GM21526 (cell line): ENCODE results near the gene MTM1.

ENCODE experiments used
- ATAC-seq: cut with Tn5 transposase; IDR thresholded peaks from one replicate; pipeline ENCODE4 v1.9.1; 2021; ENCODE audit warnings: moderate library complexity; ENCODE audit not compliant: unreplicated experiment, low FRiP score

The MTM1 gene

GRCh38 chrX:150701377-150701776 is 133.0 kb downstream of the MTM1 start:
- ATAC-seq: no peak

GRCh38 chrX:150702966-150703694 is 134.7 kb downstream of the MTM1 start:
- ATAC-seq: no peak

- no peak for ATAC-seq
Observed at GRCh38 chrX:150703695-150703974, 135.2 kb downstream of the MTM1 start.

DNA sequence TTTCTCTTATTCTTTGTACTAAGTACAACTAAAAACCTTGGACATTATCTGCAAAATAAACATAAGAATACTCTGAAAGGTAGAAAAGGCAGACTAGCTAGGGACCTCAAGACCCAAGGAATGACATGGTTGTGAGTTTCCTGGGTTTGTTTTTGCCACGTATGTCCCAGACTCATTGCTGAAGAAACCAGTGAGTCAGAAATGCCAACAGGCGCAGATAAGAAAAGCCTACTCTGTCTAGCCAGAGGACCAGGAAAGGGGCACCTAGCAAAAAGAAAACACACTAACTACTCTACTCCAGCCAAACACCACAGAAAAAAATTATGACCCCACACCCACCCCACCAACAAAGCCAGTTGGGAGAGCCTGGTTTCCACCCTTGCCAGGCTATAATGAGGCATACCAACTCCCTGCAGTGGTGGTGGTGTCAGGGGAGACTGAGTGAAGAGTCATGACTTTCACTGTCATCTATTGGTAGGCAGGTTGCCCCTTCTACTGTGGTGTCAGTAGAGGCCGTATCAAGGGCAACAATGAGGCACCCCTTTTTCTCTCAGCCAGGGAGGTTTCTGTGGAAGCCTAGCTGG is 135.7 kb downstream of the MTM1 start:
- ATAC-seq: no peak

DNA sequence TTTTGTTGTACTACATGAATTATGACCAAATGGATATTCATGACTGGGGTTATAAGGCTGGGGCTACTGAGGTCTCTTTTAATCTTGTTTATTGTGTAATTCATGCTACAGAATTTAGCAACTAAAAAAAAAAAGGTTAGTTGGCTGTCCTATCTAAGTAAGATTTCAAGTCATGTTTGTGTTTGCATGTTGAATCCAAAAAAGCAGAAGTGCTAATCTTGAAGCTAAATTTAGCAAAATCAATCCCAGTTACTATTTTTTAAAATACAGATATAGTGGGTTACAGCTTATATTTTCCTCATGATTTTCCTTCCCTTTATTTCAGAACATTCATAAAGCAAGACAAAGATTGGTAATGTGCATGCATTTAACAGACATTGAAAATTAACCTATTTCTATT is 144.2 kb downstream of the MTM1 start:
- ATAC-seq: no peak

DNA sequence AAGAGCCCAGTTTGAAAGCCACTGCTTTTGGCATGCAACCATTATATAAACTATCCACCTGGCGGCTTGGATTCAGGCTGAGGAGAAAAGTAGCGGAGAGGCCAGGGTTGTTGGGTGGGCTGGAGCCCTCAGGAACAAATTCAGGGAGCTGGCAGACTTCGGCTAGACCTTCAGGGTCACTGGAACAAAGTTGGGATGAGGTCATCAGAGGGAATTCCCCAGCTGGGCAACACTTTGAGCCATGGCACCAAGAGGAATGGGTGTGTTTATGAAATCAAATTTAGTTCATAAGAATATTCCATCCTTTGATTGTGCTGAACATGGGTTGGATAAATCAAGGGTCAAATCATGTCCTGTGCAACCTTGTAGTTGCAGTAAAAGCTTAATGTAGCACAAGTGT is 146.8 kb downstream of the MTM1 start:
- no peak for ATAC-seq

- ATAC-seq: no peak
Observed at GRCh38 chrX:150719621-150720020, 151.2 kb downstream of the MTM1 start.
